T-helper 2 cell treated with Interferon-gamma antibody and Interleukin-4, amounts not matched to agents 100 ng/mL and 5 ng/mL, for 36 hours (primary cell): Measurements from ENCODE around the gene GSN. TPM values are rescaled to one million over a fixed set of nuclear protein-coding genes. Genes with fewer than 3 reads are reported as not detected.

Experiments
- intact Hi-C: fragments of 100-400 bp; cut with micrococcal nuclease; formaldehyde crosslinking; loops from one replicate; pipeline ENCODE4 v1.15.1; 2023
- total RNA-seq: library from RNA; stranded (reverse); gene quantifications from 2 replicates; pipeline ENCODE4 v1.2.3, GENCODE V29; 2022

Gene GSN
- total RNA-seq, 1 donor from 2014 or later: 2.7 TPM

- intact Hi-C loops: no loop called here
These were observed 33.9 kb downstream of the GSN start for GRCh38 chr9:121301881-121302286.

- intact Hi-C loops: no loop called here
These were observed 34.4 kb downstream of the GSN start for GRCh38 chr9:121302341-121302740.

- intact Hi-C loops: no loop called here
These were observed 34.8 kb downstream of the GSN start for GRCh38 chr9:121302786-121303185.

DNA sequence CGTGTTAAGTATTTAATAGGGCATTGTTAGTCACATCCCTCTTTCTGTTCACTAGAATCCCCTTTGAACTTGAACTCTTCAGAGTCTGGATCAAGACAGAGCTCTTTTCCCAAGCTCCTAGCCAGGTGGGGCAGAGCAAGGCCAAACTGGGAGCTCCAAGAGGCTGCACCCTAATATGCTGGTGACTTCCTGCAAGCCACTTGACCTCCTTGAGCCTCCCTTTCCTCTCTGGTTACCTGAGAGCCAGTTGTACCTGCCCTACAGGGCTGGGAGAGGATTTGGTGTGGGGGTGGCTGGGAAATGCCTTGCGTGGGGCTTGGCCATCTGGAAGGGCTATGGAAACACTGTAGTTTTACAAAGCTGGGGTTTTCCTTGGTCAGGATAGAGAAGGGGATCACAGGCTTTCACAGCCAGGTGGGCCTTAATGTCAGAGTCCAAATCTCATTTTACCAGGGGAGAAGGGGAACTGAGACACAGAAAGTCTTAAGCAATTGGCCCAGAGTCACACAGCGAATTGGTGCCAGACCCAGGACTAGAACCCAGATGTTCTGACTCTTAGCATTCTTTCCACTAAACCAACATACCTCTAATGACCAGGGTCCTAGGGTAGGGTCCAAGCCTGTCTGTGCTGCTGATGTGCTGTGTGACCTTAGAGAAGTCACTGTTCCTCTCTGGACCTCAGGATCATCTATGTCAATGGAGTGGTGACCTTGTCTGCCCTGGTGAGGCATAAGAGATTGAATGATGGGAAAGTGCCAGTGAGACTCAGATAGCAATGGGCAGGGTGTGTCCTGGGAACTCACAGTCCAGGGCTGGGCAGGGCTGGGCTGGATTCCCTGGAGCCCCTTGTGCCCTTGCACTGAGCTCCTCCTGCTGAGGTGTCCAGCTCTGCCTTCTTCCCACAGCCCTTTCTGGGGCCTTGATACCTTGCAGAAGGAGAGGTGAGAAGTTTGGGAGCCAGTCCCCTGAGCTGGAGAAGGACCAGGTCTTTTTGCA is 35.8 kb downstream of the GSN start:
- intact Hi-C loops: no loop called here

GRCh38 chr9:121304707-121305106 is 36.7 kb downstream of the GSN start:
- intact Hi-C loops: no loop called here

GRCh38 chr9:121305269-121305994 is 37.5 kb downstream of the GSN start:
- intact Hi-C loops: no loop called here

DNA sequence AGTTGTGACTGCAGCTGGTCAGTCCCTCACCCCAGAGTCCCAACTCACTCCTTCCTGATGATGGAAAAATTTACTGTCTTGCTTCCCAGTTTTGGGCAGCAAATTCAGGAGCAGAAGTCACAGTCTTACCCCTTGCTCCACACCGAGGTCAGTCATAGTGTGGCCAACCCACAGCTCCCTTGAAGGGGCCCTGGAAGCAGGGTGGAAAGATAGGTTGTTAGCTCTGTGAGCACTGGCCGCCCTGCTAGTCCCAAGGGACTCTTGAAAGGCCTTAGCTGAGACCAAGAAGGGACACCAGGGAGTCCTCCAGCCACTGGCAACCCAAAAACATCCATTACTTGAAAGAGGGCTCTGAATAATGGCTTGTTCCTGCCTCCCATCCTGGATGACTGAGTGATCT is 40.0 kb downstream of the GSN start:
- intact Hi-C loops: no loop called here

DNA sequence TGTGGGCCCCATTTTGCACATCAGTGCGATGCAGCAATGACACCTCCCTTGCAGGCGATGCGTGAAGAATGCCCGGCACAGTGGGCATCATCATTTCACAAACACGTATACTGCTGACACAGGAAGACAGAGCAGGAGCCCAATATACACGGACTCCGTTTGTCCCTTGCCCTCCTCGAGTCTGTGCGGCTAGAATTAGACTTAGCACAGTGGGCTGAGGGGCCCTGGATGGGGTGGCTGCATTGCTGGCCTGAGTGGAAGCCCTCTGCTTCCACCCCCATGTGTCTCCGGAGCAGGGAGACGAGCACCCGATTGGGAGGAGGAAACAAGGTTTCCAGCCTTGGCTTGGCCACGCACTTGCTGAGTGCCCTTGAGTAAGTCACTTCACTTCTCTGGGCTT is 40.8 kb downstream of the GSN start:
- intact Hi-C loops: no loop called here

- intact Hi-C loops: no loop called here
These were observed 41.2 kb downstream of the GSN start for GRCh38 chr9:121309171-121309570.

GRCh38 chr9:121309833-121310425 is 42.0 kb downstream of the GSN start:
- intact Hi-C loops: no loop called here

- intact Hi-C loops: no loop called here
These were observed 42.6 kb downstream of the GSN start for GRCh38 chr9:121310571-121310970.

DNA sequence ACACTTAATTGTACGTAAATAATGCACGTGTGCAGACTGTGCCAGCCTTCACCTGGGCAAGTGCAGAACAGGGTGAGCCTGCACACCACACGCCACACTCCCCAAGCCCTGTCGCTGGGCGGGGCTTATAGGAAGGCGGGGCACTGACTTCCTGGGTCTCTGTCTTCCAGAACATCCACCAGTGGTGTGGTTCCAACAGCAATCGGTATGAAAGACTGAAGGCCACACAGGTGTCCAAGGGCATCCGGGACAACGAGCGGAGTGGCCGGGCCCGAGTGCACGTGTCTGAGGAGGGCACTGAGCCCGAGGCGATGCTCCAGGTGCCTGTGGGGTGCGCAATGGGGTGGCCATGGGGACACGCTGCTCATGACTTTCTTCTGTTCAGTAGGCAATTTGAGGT is 44.2 kb downstream of the GSN start:
- intact Hi-C loops: no loop called here

DNA sequence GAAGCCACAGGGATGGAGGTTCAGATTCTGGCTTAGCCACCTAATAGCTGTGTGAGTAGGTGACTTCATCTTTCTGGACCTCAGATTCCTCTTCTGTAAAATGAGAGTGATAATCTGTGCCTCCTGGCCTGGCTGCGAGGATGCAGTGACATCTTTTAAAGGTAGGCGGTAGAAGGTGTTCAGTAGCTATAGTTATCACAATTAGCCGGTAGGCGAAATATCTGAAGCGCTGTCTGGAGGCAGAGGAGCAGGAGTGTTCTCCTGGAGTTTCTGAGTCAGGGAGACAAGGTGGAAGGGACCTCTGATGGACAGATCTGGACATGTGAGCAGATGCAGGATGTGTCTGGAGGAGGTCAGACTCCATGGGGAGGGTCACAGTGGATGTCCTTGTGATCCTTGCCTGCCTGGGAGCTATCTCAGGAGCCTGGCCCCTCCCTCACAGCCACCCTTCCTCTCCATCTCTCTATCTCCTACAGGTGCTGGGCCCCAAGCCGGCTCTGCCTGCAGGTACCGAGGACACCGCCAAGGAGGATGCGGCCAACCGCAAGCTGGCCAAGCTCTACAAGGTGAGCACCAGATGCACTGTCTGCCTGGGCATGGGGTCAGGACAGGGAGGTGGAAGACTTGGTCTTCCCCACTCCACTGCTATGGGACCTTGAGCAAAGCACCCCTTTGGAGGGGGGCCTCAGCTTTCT is 45.6 kb downstream of the GSN start:
- intact Hi-C loops: no loop called here

DNA sequence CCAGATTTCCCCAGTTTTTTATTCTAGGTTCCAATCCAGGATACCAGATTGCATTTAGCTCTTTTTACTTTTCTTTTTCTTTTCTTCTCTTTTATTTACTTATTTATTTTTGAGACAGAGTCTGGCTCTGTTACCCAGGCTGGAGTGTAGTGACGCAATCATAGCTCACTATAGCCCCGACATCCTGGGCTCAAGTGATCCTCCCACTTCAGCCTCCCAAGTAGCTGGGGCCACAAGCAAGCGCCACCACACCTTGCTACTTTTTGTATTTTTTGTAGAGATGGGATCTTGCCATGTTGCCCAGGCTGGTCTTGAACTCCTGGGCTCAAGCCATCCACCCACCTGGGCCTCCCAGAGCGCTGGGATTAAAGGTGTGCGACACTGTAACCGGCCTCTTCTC is 48.4 kb downstream of the GSN start:
- intact Hi-C loops: no loop called here

DNA sequence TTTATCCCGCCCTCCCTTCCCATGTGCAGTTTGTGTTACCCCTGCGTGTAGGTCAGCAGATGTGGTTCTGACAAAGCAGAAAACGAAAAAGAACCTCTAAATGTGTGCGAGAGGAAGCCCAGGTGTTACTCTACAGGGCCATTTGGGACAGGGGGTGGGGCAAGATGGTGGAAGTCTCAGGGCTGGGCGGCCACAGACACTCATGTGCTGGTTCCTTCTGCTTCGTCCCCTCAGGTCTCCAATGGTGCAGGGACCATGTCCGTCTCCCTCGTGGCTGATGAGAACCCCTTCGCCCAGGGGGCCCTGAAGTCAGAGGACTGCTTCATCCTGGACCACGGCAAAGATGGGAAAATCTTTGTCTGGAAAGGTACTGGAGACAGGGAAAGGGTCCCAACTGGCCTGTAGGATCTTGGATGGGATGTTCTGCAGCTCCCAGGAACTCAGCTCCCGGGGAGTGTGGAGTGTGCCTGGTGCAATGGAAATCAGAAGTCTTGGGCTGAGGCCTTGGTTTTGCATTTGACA is 49.0 kb downstream of the GSN start:
- intact Hi-C loops: no loop called here

DNA sequence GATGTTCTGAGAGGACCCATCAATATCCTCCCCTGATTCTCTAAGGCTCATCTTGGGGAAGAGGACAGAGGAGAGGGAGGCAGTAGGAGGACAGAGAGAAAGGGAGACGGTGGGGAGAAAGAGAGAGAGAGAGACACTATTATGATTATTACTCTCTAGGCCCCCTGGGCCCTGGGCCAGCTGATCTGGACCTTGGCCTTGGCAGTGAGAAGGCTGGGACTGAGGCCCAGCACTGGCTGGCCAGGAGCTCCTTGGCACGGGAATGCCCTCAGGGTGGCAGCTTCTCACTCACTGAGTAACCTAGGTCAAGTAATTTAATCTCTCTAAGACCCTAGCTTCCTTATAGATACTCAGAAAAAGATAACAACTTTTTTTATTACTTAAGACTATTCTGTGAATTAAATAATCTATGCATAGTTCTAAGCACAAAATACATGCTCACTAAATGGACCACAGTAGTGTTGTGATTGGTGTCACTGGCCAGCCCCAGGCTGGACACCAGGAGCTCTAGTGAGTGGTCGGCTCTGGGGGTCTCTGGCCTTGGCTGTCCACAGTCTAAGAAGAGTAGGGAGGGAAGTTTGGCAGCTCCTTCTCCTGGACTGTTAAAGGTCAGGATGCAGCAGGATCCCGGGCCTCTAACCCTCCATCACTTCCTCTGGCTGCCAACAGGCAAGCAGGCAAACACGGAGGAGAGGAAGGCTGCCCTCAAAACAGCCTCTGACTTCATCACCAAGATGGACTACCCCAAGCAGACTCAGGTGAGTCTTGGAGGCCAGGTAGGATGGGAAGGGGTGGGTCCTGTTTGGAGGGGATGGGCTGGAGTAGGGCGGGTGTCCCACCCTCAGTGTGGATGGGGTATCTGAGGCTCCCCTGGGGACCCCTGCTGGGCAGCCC is 50.0 kb downstream of the GSN start:
- intact Hi-C loops: no loop called here

DNA sequence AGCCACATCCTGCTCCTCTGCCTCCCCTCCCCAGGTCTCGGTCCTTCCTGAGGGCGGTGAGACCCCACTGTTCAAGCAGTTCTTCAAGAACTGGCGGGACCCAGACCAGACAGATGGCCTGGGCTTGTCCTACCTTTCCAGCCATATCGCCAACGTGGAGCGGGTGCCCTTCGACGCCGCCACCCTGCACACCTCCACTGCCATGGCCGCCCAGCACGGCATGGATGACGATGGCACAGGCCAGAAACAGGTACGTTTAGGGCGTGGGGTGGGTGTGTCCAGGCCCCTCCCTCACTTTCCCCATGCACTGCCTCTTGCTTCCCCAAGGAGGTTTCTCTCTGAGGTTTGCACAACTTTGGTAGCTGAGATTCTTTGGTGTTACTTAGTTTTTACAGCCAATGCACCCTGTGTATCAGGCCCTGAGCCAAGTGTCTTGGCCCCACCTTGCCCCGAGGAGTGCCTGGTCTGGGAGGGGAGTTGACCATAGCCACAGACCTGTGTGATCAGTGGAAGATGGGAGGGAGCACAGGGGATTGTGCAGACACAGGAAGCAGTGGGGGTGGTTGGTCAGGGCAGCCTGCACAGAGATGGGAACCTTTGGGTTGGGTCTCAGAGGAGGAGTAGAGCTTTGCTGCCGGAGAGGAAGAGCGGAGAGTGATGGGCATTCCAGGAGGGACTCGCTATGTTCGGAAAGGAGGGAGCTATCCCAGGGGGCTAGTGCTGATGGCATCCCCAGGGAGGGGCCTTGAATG is 50.8 kb downstream of the GSN start:
- intact Hi-C loops: no loop called here

- intact Hi-C loops: no loop called here
These were observed 51.4 kb downstream of the GSN start for GRCh38 chr9:121319383-121319780.

GRCh38 chr9:121321016-121321503 is 53.1 kb downstream of the GSN start:
- intact Hi-C loops: loop anchor here (2.0 kb wide), 2 partner anchors 32 to 50 kb away; partner anchors contain the start of gene STOM
